Mammary epithelial cell (primary cell): ENCODE measurements around the gene LHPP.

Experiments used
- CTCF ChIP-seq, 2 donors: IDR thresholded peaks in 1 of 2; conservative IDR thresholded peaks in 1 of 2; 2 replicates each; pipeline ENCODE4 v1.5.1; 2011 to 2012; ENCODE audit warnings: inconsistent platforms in 2 of 2, low read length in 2 of 2, mild to moderate bottlenecking in 2 of 2, control low read depth in 1 of 2, low read depth in 1 of 2; ENCODE audit not compliant: insufficient read depth in 1 of 2; ENCODE audit errors: extremely low read depth in 1 of 2
- EZH2 ChIP-seq: IDR thresholded peaks from 2 replicates; pipeline ENCODE4 v1.6.1; 2012; ENCODE audit warnings: low read length, inconsistent platforms, borderline replicate concordance

GRCh38 chr10:124467165-124467564 is 5.5 kb downstream of the LHPP start:
- TF ChIP-seq CTCF (conservative IDR thresholded peaks at IDR 0.05 in 1 of 2, IDR thresholded peaks at IDR 0.05 in 1 of 2; ENCODE audit: extremely low read depth in 1 of 2, insufficient read depth in 1 of 2, low read depth in 1 of 2, low read length in 2 of 2) (no peak), EZH2 (no peak)
